ENCODE measurements around the gene GRID1.
"Not testable (repeated sequence)": the region's sequence is repeated elsewhere in the genome, so short reads cannot be mapped to it uniquely, and the experiment has no call there.

Gene GRID1

DNA sequence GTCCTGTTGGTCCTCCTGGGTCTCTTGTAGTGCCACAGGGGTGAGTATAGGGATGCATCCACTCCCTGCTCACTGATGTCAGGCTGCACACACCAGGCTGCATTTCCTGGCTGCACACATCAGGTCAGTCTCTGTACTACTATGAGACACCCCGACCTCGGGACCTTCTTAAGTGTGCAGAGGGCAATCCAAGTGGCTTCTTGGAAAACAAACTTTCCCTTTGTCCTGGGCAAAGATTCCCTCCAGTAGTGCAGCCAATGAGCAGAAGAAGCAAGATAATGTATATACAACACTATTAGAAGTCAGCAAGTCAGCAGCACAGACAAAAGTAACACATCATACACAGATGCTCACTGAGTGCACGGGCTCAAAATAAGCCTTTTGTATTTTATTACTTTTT, 493.5 kb downstream of the GRID1 start:
- DNase-seq (ENCODE audit: low read depth in 3 of 3), result no peak

DNA sequence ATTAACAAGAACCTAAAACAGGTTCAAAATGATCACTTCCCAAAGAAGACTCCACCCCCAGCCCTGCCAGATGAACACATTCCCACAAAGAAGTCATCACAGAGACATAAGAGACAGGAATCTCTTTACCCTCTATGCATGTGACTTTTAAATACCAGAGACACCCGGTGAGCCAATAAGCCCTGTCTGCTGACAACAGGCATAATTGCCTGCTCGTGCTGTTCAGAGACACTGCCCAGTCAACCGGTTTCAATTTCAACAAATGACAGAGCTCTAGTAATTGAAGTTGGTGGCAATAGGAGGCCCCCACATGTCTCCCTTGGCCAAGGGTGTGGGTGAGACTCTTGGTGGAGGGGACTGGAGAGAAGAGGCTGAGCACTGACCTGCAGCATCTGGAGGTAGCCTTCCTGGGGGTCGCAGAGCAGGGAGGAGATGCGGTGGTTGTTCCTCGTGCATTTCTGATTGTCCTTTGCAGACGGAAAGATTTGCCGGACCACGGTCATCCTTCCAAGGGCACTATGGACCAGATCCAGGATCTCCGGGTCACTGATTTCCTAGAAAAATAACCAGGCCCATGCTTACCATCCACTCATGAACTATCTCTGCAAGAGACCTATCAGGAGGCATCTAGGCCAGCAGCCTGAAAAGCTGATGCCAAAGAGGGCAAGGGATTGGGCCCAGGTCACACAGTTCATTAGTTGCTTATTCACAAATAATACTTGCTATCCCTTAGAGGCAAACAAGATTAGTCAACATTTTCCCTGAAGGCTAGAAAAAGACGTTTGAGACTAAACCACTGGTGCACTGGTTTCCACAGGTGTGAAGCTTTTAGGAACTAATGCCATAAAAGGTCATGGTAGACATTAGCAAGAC, 497.7 kb downstream of the GRID1 start:
- DNase-seq (ENCODE audit: low read depth in 3 of 3), result no peak

DNA sequence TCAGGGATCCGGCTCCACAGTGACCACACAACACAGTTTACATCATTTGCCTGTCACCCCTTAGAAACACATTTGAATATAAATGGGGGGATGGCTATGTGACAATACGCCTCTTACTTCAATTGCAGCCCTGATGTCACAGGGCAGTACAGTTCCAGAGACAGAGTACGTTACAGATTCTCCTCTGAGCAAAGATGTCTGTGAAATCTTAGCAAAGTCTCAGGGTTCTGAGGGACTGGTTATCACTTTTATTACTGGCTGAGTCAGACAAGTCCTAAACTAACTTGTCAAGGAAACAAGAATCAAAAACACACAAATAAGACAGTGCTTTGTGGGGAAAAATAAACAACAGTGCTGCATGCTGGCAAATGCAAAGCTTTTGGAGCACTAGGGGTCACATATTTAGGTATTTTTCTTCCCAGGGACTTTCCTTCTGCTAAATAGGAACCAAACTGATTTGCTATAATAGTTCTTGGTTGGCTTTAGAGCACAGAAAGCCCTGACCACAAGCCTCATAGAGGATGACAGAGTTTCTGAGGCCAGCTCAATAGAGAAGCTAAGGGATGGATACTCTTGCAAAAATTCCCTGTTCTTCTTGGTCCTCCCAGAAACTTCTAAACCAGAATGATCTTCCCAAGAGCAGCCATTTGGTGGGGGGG, 501.6 kb downstream of the GRID1 start:
- DNase-seq (ENCODE audit: low read depth in 3 of 3), result no peak

DNA sequence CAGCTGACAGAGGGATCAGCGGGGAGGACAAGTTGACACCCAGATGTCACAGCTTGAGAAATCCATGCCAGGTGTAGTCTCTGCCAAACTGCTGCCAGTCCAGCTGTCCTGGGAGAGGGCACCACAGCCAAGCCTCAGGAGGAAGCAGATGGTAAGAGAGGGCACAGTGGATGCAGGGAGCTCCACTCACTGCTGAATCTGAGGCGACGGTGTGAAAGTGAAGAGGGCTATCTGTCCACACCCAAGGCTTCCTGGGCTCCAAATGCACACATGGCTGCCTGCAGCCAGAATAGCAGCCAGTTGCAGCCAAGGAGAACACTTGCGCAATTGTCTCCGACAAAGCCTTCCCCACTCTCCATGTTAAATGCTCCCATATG, 502.4 kb downstream of the GRID1 start:
- no peak for DNase-seq (ENCODE audit: low read depth in 3 of 3)

DNA sequence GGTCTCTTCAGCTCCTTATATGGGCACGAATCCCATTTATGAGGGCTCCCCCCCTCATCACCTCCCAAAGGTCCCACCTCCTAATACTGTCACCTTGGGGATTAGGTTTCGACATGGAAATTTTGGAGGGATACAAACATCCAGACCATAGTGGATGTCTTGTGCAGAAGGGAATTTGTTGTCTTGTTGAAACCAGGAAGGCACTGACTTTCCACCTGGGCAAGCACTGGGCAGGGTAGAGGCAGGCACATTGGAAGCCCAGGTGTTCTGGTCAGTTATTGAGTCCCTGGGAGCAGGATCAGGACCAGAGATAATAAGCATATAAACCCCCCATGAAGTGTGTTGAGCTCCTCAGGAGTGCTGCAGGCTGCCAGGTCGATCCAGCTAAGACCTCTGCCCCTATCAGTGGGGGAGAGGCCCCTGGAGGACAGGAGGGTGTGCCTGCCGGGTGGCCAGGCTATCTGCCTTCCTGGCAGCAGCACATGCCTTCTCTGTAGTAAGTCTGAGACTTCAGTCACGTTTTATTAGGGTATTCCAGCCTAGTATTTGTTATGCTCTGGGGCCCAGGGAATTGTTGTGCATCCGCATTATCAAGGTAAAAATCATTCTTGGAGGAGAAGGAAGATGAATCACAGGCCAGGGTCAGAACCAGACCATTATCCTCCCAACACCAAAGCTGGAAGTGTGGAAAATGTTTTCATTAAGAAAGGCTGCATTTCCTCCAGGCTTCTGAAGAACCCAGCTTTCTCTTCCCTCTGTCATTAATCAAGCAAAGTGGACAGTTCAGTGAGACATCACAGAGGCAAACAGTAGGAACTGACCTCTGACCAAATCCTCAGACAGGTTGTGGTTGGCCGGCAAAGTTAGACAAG, 503.1 kb downstream of the GRID1 start:
- no peak for DNase-seq (ENCODE audit: low read depth in 3 of 3)

DNA sequence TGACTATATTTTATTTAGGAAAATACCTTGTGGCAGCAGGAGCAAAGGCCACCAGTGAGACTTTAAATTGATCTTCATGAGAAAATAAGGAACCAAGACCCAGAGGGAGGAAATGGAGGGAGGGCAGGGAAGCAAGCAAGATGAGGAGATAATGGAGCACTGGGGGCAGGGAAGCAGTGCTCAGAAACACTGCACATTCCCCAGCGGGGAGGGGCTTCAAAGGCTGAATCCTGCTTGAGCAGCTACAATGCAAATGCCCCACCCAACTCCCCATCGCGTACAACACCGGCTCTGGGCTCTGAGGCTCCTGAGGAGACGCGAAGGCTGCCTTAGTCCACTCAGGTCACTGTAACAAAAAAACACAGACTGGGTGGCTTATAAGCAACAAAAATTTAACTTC, 503.8 kb downstream of the GRID1 start:
- no peak for DNase-seq (ENCODE audit: low read depth in 3 of 3)

DNA sequence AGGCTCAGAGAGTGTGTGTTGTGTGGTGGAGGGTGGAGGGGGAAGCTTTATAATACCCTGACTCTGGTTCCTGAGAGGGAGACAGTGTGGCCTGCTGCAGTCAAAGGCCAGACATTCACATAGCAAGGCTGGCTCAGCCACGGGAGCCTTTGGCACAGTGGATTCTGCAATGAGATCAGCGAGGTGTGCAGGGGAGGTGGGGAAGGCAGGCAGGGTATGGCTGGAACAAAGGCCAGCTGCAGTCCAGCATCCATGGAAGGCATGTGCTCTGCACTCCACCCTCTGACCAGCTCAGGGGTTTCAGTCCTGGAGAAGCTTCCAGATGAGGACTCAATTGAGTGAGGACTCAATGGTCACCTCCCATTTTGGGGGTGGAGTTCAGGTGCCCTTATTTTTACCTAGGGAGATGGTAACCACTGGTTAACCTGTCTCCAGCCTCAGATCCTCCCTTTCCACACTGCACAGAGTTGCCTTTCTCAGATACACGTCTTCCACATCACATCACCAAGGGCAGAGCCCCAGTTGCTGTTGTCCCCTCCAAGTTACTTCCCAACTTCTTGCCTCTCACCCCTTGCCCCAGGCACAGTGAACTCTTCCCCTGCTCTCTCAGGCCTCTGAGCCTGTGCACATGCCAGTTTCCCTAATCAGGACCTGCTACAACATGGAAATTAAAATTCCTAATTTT, 504.9 kb downstream of the GRID1 start:
- no peak for DNase-seq (ENCODE audit: low read depth in 3 of 3)

DNA sequence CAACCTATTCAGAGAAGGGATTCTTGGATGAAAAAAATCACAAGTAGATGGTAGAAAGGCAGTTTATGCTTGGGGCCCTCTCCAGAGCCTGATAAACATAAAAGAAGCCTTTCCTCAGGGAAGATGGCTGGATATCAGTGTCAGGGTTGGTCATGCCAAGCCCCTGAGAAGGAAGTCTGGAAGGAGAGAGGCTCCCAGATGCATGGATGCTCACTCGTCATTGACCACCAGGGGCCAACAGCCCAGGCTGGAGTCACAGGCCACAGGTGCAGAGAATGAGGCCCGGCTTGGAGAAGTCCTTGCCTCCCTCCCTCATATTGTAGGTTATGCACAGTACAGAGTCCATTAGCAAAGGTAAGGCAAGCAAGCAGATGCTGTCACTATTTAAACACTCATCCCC, 506.7 kb downstream of the GRID1 start:
- no peak for DNase-seq (ENCODE audit: low read depth in 3 of 3)

DNA sequence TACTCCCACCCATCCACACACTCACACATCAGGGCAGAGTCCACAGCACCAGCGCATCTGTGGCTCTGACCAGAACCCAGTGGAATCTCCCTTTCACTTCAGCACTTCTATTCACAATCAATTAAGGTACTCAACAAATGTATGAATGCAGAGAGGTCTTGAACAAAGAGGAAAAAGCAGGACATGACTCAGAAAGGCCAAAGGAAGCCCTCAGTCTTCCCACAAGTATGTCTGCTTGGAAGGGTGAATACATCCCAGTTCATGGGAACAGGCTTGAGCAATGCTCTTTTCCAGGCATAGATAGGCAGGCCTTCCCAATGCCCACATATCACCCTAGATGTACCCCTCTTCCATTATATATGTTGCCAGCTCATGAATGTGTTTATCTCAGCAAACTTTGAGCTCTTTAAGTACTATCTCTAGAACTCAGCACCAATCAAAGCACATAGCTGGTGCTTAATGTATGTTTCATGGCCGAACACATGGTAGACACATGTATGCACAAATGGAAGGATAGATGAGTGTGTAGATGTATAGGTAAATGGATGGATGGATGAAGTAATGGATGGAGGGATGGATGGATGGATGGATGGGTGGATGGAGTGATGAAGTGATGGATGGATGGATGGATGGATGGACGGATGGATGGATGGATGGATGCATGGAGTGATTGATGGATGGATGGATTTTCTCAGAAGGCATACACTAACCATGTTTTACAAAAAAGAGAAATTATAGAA, 507.6 kb downstream of the GRID1 start:
- DNase-seq (ENCODE audit: low read depth in 3 of 3), result no peak

DNA sequence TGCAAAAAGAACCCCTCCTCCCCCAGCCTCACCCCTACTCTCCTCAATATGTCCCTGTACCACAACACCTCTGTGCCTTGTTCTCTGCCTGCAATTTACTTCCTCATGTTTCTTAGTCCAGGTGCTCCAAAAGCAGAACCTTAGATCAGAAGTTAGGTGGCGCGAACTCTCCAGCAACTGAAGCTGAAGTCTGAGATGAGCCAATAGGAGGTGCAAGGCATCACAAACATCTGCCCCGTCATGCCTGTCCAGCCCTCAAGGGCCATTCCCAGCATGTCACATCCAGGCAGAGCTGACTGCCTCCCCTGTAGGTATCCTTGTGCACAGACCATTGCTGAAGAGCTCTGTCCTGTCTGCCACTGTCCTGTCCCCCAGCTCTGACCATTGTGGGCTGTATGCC, 508.8 kb downstream of the GRID1 start:
- DNase-seq (ENCODE audit: low read depth in 3 of 3), result no peak

DNA sequence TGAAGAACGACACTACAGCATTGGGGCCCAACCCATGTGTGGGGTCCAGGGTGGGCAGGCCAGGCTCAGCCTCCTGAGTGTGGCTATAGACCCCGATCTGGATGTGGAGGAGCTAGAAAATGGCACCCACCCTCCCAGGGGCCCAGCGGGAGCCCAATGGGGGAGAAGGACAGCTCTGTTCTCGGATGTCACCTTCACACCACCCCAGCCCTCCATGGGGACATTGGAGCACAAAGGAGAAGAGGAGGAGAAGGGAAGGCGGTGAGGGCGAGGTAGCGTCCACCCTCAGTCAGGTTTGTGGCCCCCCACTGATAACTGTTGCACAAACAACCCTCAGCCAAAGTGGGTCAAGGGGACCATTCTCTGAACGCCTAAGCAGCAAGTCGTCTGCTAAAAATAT, 509.3 kb downstream of the GRID1 start:
- DNase-seq (ENCODE audit: low read depth in 3 of 3), result no peak

DNA sequence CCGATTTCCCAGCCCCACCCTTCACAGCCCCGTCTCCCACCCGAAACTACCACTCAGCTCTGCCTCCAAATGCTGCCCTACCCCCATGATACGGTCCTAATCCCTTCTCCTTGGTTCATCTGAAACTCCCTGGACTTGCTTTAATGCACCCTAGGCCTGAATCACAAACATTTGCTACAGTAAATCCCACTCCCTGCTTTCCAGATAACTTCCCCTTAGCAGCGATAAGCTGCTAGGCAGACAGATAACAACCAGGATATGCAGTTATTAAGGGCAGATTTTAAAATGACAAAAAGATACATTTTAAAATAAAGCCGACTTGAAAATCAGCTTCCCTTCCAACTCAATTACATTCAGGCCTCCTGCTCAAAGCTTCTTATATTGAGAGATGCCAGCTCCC, 514.7 kb downstream of the GRID1 start:
- no peak for DNase-seq (ENCODE audit: low read depth in 3 of 3)

DNA sequence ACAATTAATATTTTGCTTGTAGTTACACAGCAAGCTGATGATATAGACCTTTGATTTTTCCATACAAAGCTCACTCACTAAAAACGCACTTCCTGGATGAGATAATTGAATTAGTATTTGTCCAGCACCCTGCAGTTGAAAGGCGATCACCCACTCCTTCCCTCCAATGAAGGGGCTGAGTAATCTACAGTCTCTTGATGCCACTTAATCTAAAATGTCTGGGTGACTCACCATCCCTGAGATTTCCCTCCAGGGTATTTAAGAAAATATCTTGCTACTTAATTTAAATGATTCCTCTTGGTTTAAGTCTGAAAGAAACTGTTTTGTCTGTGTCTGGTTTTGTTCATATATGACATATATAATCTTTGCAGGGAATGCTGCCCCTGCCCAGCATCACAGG, 515.3 kb downstream of the GRID1 start:
- no peak for DNase-seq (ENCODE audit: low read depth in 3 of 3)

DNA sequence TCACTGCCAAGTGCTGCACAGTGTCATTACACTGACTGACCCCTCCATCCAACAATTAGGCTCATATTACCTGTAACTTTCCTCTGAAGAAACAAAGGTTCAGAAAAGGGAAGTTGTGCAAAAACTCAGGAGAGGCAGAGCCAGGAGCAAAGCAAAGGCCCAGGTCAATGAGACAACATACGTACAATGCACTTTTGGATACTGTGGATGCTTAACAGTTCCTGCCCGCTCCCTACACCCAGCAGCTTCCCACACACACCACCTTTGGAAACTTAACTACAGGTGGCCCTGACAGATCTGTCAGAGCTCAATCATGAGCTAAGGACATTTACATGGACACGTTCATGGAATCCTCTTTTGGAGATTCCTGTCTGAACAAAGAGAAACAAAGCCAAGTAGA, 515.9 kb downstream of the GRID1 start:
- no peak for DNase-seq (ENCODE audit: low read depth in 3 of 3)

DNA sequence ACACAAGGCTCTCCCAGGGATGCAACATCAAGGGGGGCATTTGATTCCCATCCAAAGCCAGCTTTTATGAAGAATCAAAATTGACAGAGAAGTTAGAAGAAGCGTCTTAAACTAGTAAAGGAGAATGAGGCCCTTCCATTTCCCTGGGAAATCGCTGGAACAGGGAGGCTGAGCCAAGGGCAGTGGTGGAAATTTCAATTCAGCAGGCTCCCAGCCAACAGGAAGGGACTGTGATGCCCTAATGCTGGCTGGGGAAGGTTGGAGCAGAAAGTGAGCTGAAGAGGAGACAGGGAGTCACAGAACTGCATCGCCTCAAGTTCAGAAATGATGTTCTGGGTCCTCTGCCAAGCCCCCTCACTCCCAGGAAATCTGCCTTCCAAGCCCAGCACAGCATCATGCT, 517.3 kb downstream of the GRID1 start:
- DNase-seq (ENCODE audit: low read depth in 3 of 3), result no peak

DNA sequence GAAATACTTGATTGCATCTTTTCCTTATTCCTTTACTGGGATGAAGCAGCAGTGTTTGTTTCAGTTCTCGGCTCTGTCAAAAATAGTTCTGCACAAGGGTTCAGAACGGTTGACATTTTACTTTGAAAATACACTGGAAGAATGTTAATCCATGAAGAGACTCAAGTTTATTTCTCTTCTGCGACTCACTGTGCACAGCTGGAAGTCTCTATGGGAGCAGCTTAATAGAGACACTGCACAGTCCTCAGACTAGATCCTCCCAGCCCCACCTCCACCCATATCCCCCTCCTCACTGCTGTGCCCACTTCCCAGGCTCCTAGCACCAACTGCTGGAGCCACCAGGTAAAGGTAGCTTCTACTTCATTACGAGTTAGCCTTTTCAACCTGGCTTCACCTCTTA, 517.8 kb downstream of the GRID1 start:
- DNase-seq (ENCODE audit: low read depth in 3 of 3), result no peak

DNA sequence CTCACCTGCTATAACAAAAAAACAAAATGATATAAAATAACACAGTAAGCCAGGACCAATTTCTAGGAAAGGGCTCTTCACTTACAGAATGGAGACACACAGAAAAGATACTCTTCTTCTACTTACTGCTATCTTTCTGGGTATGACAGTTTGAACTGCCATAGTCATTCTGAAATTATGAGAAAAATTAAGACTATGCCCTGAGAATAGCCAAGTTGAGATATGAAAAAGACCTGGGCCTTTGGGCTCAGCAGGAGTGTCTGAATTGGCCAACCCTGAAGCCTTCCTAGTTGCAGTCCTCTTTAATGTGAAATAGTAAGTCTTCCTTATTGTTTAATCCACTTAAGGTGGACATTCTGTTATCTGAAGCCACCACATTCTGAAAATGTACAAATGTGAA, 519.5 kb downstream of the GRID1 start:
- no peak for DNase-seq (ENCODE audit: low read depth in 3 of 3)

DNA sequence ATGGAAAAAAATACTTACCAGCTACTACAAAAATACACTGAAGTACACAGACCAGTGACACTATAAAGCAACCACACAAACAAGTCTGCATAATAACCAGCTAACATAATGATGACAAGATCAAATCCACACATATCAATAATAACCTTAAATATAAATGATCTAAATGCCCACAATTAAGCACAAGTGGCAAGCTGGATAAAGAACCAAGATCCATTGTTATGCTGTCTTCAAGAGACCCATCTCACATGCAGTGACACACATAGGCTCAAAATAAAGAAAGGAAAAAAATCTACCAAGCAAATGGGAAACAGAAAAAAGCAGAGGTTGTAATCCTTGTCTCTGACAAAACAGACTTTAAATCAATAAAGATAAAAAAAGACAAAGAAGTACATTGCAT, 527.9 kb downstream of the GRID1 start:
- DNase-seq (ENCODE audit: low read depth in 3 of 3), result not testable (repeated sequence)

DNA sequence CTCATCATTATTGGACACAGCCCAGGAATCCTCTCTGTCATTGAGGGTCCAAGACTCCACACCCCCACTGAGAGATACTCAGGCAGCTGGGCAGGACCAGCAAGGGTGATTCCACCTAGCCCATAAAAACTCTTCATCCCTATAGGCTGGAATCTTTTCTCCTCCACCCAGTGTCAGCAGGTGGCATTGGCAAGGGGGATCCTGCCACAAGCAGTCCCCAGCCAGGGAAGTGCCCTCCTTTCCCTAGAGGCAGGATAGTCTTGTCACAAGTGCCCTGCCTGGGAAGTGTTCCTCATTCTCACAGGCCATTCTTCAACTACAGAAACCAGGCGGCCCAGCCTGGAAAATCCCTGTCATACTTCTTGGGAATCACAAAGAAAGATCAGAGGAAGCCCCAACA, 533.6 kb downstream of the GRID1 start:
- no peak for DNase-seq (ENCODE audit: low read depth in 3 of 3)

DNA sequence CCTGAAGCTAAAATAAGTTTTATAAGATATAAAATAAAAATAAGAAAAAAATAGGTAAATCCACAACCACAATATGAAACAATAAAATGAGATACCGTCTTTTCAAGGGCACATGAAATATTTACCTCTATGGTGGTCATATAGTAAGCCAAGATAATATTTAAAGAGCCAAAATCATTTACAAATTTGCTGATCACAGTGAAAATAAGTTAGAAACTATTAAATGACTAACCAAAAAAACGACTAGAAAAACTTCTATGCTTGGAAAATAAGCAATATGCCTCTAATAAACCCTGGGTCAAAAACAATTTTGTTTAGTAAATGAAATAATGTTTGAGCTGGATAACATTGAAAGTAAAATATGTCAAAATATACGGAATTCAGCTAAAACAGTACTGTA, 535.2 kb downstream of the GRID1 start:
- DNase-seq (ENCODE audit: low read depth in 3 of 3), result no peak

DNA sequence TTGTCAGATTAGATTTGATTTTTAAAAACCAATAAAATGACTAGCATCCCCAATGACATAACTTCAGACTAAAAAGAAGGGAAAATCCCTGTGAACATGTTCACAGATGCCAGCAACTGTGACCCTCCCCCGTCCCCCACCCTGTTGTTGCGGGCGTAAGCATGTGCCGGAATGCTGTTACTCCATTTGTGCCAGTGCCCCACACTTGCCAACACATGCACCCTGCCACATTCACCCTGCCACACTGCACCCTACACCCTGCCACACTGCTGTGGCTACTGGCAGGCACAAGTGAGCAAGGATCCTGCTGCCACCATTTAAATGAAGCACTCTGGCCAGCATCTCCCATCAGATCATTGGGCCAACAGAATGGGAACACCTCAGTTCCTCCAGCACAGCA, 540.2 kb downstream of the GRID1 start:
- DNase-seq (ENCODE audit: low read depth in 3 of 3), result no peak

Measured in stimulated activated CD4-positive, alpha-beta T cell treated with anti-CD3 and anti-CD28 coated beads, TNF-alpha, amount 100 ng/mL, for 48 hours (primary cell).